DND-41 (cell line): ENCODE data around the gene UBXN4.

Experiments used
- EZH2 ChIP-seq: IDR thresholded peaks from 3 replicates; pipeline ENCODE4 v1.6.1; 2012; ENCODE audit warnings: borderline replicate concordance, low read depth, mild to moderate bottlenecking, moderate library complexity, low read length, inconsistent platforms; ENCODE audit not compliant: severe bottlenecking
- TF ChIP-seq, protein P1 (sequence below): IDR thresholded peaks from 2 replicates; pipeline ENCODE4 v1.5.1; 2012; ENCODE audit warnings: borderline replicate concordance, low read length, moderate library complexity, mild to moderate bottlenecking; ENCODE audit not compliant: poor library complexity, severe bottlenecking; ENCODE audit errors: extremely low read depth

GRCh38 chr2:135744760-135745314 lies 3.2 kb downstream of the UBXN4 start:
- TF ChIP-seq, protein P1, sequence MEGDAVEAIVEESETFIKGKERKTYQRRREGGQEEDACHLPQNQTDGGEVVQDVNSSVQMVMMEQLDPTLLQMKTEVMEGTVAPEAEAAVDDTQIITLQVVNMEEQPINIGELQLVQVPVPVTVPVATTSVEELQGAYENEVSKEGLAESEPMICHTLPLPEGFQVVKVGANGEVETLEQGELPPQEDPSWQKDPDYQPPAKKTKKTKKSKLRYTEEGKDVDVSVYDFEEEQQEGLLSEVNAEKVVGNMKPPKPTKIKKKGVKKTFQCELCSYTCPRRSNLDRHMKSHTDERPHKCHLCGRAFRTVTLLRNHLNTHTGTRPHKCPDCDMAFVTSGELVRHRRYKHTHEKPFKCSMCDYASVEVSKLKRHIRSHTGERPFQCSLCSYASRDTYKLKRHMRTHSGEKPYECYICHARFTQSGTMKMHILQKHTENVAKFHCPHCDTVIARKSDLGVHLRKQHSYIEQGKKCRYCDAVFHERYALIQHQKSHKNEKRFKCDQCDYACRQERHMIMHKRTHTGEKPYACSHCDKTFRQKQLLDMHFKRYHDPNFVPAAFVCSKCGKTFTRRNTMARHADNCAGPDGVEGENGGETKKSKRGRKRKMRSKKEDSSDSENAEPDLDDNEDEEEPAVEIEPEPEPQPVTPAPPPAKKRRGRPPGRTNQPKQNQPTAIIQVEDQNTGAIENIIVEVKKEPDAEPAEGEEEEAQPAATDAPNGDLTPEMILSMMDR = peak; percentile 60
- no peak for TF ChIP-seq EZH2
